ENCODE measurements around the gene RNF141. TPM values are rescaled to one million over a fixed set of nuclear protein-coding genes. Genes with fewer than 3 reads are reported as not detected.
A peak's percentile ranks its signal among the peaks of the same experiment; 100 is the strongest.

Gene RNF141
- total RNA-seq, 1 donor from 2014 or later: 36.9 TPM

DNA sequence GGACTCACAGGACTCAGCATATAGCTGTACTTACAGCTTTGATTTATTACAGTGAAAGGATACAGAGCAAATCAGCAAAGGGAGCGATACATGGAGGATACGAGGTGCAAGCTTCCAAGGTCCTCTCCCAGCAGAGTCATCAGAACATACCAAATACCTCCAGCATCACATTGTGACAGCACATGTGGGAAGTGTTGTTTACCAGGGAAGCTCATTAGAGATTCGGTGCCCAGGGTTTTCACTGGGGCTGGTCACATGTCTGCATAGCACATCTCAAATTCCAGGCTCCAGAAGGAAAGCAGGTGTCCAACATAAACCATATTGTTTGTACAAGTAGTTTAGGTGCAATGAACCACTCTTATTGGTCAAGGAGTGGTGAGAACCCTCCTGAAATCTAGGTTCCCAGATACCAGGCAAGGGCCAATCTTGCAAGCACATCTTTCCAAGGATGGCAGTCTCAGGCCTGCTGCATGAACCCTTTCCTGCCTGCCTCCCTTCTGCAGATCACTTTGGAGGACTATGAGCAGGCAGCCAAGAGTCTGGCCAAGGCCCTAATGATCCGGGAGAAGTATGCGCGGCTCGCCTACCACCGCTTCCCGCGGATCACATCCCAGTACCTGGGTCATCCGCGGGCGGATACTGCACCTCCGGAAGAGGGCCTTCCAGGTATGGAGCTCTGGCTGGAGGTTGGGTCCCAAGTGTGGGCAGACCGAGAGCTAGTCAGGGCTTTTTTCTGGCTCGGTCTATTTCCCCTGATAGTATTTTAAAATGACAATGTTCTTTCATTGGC, 59.2 kb downstream of the RNF141 start:
- no peak overlapping the region for H3K27ac Mint-ChIP-seq

GRCh38 chr11:10480760-10481159, 60.2 kb downstream of the RNF141 start:
- DNase-seq: no peak
- CTCF ChIA-PET: interaction anchor here (1.1 to 1.5 kb wide), 2 partner anchors 22 to 67 kb away, joined by 3 to 4 read pairs; no protein-coding TSS in a partner anchor
- POLR2A ChIA-PET: no interaction called here
- intact Hi-C loops (cut with micrococcal nuclease): no loop called here
- no peaks in the 10 kb centered on the region for H3K27me3 Mint-ChIP-seq
- TF ChIP-seq CTCF (IDR thresholded peaks at IDR 0.05): no peak
- H3K27ac Mint-ChIP-seq: no peak overlapping the region
- no peaks in the 10 kb centered on the region for H3K9me3 Mint-ChIP-seq
- peaks cover 89% of the 10 kb centered on the region for H3K36me3 Mint-ChIP-seq (ENCODE audit: low read depth)
- H3K4me3 Mint-ChIP-seq: no peak overlapping the region
- peaks cover 25% of the 10 kb centered on the region for H3K4me1 Mint-ChIP-seq
- no peak for ATAC-seq (ENCODE audit: low read depth)

More for the DNA sequence above, 59.2 kb downstream of the RNF141 start:
- Mint-ChIP-seq H3K9me3 (no peaks in the 10 kb centered on the region), H3K27me3 (no peaks in the 10 kb centered on the region), H3K36me3 (ENCODE audit: low read depth) (peaks cover 89% of the 10 kb centered on the region), H3K4me3 (no peak overlapping the region), H3K4me1 (peaks cover 20% of the 10 kb centered on the region)
- TF ChIP-seq CTCF (IDR thresholded peaks at IDR 0.05): no peak
- POLR2A ChIA-PET: no interaction called here
- CTCF ChIA-PET: interaction anchor here (0.7 to 1.5 kb wide), 3 partner anchors 9 to 68 kb away, joined by 3 to 4 read pairs (median 3); no protein-coding TSS in a partner anchor
- ATAC-seq (ENCODE audit: low read depth): no peak
- DNase-seq: no peak
- intact Hi-C loops (cut with micrococcal nuclease): no loop called here

DNA sequence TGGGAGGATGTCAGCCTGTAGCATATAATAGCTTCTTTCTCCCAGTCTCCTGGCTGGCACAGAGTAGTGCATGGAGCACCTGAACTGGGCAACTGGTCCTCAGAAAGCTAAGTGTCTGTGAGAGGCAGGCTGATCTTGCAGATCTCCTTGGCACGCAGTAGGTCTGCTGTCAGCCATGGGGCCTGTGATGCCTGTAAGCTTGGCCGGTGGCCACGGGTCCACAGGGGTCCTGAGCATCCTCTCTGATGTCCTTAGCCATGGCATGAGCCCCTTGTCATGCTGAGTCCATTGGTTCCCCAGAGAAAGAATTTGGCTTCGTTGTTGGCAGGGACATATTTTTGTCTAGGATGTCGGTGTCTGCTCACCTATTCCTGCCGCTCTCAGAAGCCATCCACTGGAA, 61.0 kb downstream of the RNF141 start:
- no peaks in the 10 kb centered on the region for H3K9me3 Mint-ChIP-seq
- POLR2A ChIA-PET: interaction anchor here (0.8 kb wide), 1 partner anchor 23 kb away, joined by 3 read pairs; no protein-coding TSS in a partner anchor
- intact Hi-C loops (cut with micrococcal nuclease): no loop called here
- ATAC-seq (ENCODE audit: low read depth) (no peak), DNase-seq (no peak)
- H3K4me3 Mint-ChIP-seq: no peak overlapping the region
- H3K36me3 Mint-ChIP-seq (ENCODE audit: low read depth): peaks cover 89% of the 10 kb centered on the region
- CTCF ChIA-PET: interaction anchor here (1.5 kb wide), 1 partner anchor 66 kb away, joined by 4 read pairs; no protein-coding TSS in a partner anchor
- no peak for TF ChIP-seq CTCF (IDR thresholded peaks at IDR 0.05)
- H3K4me1 Mint-ChIP-seq: peaks cover 32% of the 10 kb centered on the region
- no peaks in the 10 kb centered on the region for H3K27me3 Mint-ChIP-seq
- H3K27ac Mint-ChIP-seq: peak overlapping the region; percentile 18

DNA sequence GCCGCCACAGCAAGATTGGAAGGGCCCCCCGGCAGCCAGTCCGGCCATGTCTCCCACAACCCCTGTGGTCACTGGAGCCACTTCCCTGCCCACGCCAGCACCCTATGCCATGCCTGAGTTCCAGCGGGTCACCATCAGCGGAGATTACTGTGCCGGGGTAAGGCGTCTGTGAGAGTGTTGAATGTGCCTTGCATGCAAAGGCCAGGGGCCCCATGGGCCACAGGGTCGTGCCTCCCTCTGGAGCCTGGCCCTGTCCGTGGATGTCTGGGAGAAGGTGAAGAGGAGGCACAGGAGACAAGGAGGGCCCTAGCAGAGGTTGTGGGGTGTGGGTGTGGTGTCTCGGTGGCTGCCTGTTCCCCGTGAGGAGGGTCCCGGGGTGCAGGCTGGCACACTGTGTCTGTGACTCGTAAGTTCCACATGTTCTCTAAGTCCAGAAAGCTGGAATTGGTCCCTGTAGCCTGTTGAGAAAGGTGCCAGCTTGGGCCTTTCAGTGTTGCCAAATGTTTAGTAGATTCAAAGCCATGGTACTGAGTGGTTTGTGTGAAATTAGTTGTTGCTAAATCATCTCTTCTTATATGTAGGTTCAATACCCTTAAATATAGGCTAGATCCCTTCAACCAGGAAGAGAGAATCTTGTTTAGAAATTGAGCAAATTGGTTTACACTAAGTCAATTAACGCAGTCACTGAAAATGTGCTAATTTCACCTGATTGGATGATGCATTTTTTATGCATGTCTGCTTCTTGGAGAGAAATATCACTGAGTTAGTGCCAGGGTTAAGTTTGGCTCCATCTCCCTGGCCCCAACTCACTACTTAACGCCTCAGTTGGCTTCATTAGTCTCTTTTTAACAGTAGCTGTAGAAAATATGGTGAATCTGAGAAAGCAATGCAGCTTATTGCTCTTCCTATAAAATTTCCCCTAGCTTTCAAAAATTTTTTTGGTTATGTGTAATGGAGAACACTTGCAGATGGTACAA, 62.1 kb downstream of the RNF141 start:
- H3K4me1 Mint-ChIP-seq: peaks cover 43% of the 10 kb centered on the region

More for the DNA sequence above, 62.1 kb downstream of the RNF141 start:
- no peaks in the 10 kb centered on the region for H3K27me3 Mint-ChIP-seq
- TF ChIP-seq CTCF (IDR thresholded peaks at IDR 0.05): no peak
- H3K36me3 Mint-ChIP-seq (ENCODE audit: low read depth): peaks cover 90% of the 10 kb centered on the region
- no peaks in the 10 kb centered on the region for H3K9me3 Mint-ChIP-seq
- no peak for ATAC-seq (ENCODE audit: low read depth)
- no peak for DNase-seq
- POLR2A ChIA-PET: interaction anchor here (0.8 kb wide), 1 partner anchor 24 kb away, joined by 3 read pairs; no protein-coding TSS in a partner anchor
- intact Hi-C loops (cut with micrococcal nuclease): no loop called here
- no peak overlapping the region for H3K4me3 Mint-ChIP-seq
- H3K27ac Mint-ChIP-seq: peak overlapping the region; percentile 83
- CTCF ChIA-PET: no interaction called here
